Measurements from ENCODE around the gene CASZ1. TPM values are rescaled to one million over a fixed set of nuclear protein-coding genes. Genes with fewer than 3 reads are reported as not detected.

The CASZ1 gene
- total and polyA plus RNA-seq, 2 donors (not counting 3 experiments of a cell fraction or from before 2014, with no cell fraction given): 1.5 to 5.2 TPM

DNA sequence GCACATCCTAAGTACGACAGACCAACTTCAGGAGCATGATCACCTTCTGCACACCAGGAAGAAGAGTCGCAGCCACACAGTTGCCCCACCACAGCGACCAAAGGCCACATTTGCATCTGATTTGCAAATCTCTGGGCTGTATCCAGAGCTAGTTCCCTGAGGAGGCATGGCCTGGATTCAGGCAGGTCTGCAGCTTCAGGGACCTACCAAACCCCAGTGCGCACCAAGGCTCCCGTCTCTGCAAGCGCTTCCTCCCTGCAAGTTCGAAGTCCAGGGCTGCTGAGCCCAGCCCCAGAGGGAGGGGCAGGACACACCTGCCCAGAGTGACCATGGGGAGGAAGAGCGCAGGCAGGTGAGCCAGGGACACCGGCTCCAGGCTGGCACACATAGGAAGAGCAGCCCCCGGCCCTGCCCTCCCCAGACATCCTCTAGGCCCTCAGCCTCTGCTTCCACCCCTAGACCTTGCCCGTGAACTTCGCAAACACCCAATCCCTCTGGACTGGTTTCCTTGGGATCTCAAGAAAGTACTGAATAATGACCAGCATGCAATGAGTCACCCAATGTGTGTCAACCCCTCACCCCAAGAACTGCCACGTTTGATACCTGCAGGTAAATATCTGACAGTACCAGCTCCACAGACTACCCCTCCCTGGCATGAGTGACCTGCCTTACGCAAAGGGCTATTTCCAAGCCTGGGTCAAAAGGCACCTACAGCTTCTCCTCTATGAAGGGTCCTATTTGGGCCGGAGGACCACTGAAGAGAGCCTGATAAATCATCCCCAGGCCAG, 36.8 kb downstream of the CASZ1 start:
- Histone ChIP-seq H3K79me2 (ENCODE audit: control insufficient read depth, insufficient read depth, low read length) (no peaks in the 10 kb centered on the region), H3K9me3 (replicated peaks; ENCODE audit: control insufficient read depth, insufficient read depth, low read length) (no peaks in the 10 kb centered on the region), H2AFZ (ENCODE audit: low read depth, low read length) (no peak overlapping the region), H3K4me2 (ENCODE audit: insufficient read depth, low read length) (no peak overlapping the region), H3K4me3 (replicated peaks in 1 of 3; ENCODE audit: insufficient read depth in 1 of 3, low read depth in 1 of 3, low read length in 3 of 3) (no peak overlapping the region), H3K27ac (ENCODE audit: insufficient read depth, low read depth, low read length) (no peak overlapping the region), H3K9me1 (replicated peaks; ENCODE audit: control insufficient read depth, extremely low read depth, insufficient read depth, low read length) (no peaks in the 10 kb centered on the region), H3K36me3 (ENCODE audit: control insufficient read depth in 2 of 2, extremely low read depth in 1 of 2, insufficient read depth in 2 of 2, low read length in 2 of 2) (no peaks in the 10 kb centered on the region), H3K27me3 (ENCODE audit: control insufficient read depth in 2 of 2, insufficient read depth in 2 of 2, low read length in 2 of 2) (peaks cover 0 to 2% of the 10 kb centered on the region in 2 experiments), H3K4me1 (ENCODE audit: control insufficient read depth, extremely low read depth, insufficient read depth, low read length) (no peaks in the 10 kb centered on the region), H3K9ac (replicated peaks; ENCODE audit: extremely low read depth, insufficient read depth, low read length) (no peak overlapping the region), H4K20me1 (replicated peaks; ENCODE audit: control insufficient read depth, extremely low read depth, insufficient read depth, low read length) (no peaks in the 10 kb centered on the region)
- FAIRE-seq (no peak), DNase-seq (ENCODE audit: low read depth, low spot score) (no peak)
- CTCF ChIA-PET: no interaction called here
- intact Hi-C loops (cut with micrococcal nuclease): no loop called here
- no TSS peak for BruUV-seq (replicated peaks)
- dilution Hi-C loops (cut with MboI; ENCODE audit: extremely low pct_ligation_motif_present, low sequenced_read_pairs): no loop called here
- POLR2A ChIA-PET: no interaction called here
- TF ChIP-seq GATA2 (IDR thresholded peaks at IDR 0.05; ENCODE audit: insufficient read depth, insufficient read length, low read depth, low read length) (no peak), MYC (IDR thresholded peaks at IDR 0.05; ENCODE audit: low read depth, low read length) (no peak), FOS (IDR thresholded peaks at IDR 0.05; ENCODE audit: borderline replicate concordance, insufficient read depth, low read length) (no peak), POLR2AphosphoS5 (IDR thresholded peaks at IDR 0.05; ENCODE audit: insufficient read depth, low read depth, low read length) (no peak), EZH2 (IDR thresholded peaks at IDR 0.05; ENCODE audit: borderline replicate concordance, low read depth, low read length, severe bottlenecking) (no peak), JUN (IDR thresholded peaks at IDR 0.05; ENCODE audit: borderline replicate concordance, insufficient read depth, insufficient read length, low read depth) (no peak), CTCF (IDR thresholded peaks at IDR 0.05; ENCODE audit: extremely low read depth in 1 of 2, insufficient read depth in 1 of 2, low read depth in 1 of 2, low read length in 2 of 2) (no peak), POLR2A (IDR thresholded peaks at IDR 0.05; ENCODE audit: low read depth, low read length) (no peak)
- TF ChIP-seq, protein P1, sequence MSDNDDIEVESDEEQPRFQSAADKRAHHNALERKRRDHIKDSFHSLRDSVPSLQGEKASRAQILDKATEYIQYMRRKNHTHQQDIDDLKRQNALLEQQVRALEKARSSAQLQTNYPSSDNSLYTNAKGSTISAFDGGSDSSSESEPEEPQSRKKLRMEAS (IDR thresholded peaks at IDR 0.05; ENCODE audit: insufficient read depth, insufficient read length): no peak
